Measurements from ENCODE around the gene KRTAP19-1. TPM values are rescaled to one million over a fixed set of nuclear protein-coding genes. Genes with fewer than 3 reads are reported as not detected.
A peak's percentile ranks its signal among the peaks of the same experiment; 100 is the strongest.

The KRTAP19-1 gene
- total RNA-seq, 1 donor from 2014 or later, result not detected

GRCh38 chr21:30447056-30447455, 33.1 kb downstream of the KRTAP19-1 start:
- no peak overlapping the region for H3K27ac ChIP-seq (replicated peaks)
- no peak overlapping the region for H3K4me3 ChIP-seq
- no peak for TF ChIP-seq CTCF (IDR thresholded peaks at IDR 0.05; ENCODE audit: borderline replicate concordance)
- H3K4me1 ChIP-seq, result no peaks in the 10 kb centered on the region
- no peaks in the 10 kb centered on the region for H3K27me3 ChIP-seq (ENCODE audit: low read depth)
- no peaks in the 10 kb centered on the region for H3K9me3 ChIP-seq (replicated peaks)
- intact Hi-C loops (cut with micrococcal nuclease), result no loop called here
- DNase-seq, result no peak
- H3K36me3 ChIP-seq, result no peaks in the 10 kb centered on the region

- Histone ChIP-seq H3K9me3 (replicated peaks) (no peaks in the 10 kb centered on the region), H3K27ac (replicated peaks) (no peak overlapping the region), H3K27me3 (ENCODE audit: low read depth) (peaks cover 5% of the 10 kb centered on the region), H3K4me3 (no peak overlapping the region), H3K4me1 (no peaks in the 10 kb centered on the region), H3K36me3 (no peaks in the 10 kb centered on the region)
- peak; percentile 56 for TF ChIP-seq CTCF (IDR thresholded peaks at IDR 0.05; ENCODE audit: borderline replicate concordance)
- no peak for DNase-seq
- intact Hi-C loops (cut with micrococcal nuclease), result loop anchor here (5.0 kb wide), 1 partner anchor 288 kb away; no protein-coding TSS in a partner anchor
These were observed 36.0 kb downstream of the KRTAP19-1 start for GRCh38 chr21:30444204-30444603.

DNA sequence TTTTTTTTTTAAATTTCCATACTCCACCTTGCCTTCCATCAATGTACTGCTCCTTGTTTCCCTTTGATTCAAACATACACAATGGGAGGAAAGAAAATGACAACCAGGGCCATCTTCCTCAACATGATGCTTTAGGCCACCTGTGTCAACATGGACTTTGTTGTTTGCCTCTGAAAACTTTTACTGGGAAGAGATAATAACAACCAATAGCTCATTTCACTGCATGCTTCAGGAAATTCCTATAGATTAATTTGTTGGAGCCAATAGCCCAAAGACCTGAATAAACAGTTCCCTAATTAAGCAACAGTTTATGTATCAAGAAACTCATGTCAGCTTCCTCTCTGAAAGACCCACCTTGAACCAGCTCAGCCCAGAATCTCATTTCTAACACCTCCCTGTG, 36.9 kb downstream of the KRTAP19-1 start:
- Histone ChIP-seq H3K4me3 (no peak overlapping the region), H3K4me1 (no peaks in the 10 kb centered on the region), H3K36me3 (no peaks in the 10 kb centered on the region), H3K9me3 (replicated peaks) (no peaks in the 10 kb centered on the region), H3K27ac (replicated peaks) (no peak overlapping the region), H3K27me3 (ENCODE audit: low read depth) (peaks cover 5% of the 10 kb centered on the region)
- no peak for TF ChIP-seq CTCF (IDR thresholded peaks at IDR 0.05; ENCODE audit: borderline replicate concordance)
- no peak for DNase-seq
- intact Hi-C loops (cut with micrococcal nuclease), result loop anchor here (5.0 kb wide), 1 partner anchor 289 kb away; no protein-coding TSS in a partner anchor

DNA sequence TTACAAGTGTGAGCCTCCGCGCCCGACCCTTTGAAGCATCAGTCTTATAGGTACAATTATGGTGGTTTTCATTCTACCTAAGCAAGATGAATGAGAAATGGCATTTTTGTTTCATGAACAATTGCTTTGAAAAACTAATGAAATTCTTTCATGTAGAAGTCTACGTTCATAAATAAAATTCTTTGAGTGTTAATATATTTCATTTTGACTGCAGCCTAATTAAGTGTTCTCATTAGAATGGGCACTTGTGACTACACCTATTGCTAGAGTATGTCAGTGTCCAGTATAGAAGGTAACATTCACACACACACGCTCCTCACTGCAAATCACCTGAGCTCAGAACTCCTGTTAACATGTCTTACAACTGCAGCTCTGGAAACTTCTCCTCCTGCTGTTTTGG, 40.2 kb downstream of the KRTAP19-1 start, which contains the start of gene KRTAP15-1:
Gene KRTAP15-1, plus strand, starts transcription at position 301 of the 400 bp plus-strand sequence. Its CDS starts 53 bp downstream, at position 354.
- TF ChIP-seq CTCF (IDR thresholded peaks at IDR 0.05; ENCODE audit: borderline replicate concordance), result no peak
- intact Hi-C loops (cut with micrococcal nuclease), result loop anchor here (5.0 kb wide), 1 partner anchor 292 kb away; no protein-coding TSS in a partner anchor

DNA sequence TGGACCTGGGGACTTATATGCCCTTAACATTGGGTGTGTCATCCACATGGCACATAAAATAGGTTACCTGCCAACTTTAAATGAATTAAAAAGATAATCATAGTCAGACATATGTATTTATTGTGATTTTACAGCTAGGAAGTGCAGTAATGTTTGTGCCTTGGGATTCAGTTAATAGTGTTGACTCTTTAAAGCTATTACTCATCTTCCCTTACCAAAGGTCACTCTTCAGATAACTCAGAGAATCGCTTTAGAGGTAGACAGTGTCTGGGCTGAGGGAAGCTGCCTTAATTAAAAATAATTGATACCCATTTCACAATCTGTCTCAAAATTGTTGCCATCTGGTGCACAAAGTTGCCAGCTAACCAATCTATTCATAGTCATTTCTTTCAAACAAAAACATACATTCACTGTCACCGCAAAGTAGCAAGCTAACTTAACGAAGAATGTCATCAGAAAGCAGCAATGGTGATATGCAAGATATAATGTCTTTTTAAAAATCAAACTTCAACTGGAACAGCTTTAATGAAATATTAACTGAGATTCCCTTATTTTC, 43.1 kb downstream of the KRTAP19-1 start:
- H3K9me3 ChIP-seq (replicated peaks), result no peaks in the 10 kb centered on the region
- H3K27me3 ChIP-seq (ENCODE audit: low read depth), result peaks cover 5% of the 10 kb centered on the region
- intact Hi-C loops (cut with micrococcal nuclease), result no loop called here
- no peak overlapping the region for H3K4me3 ChIP-seq
- H3K36me3 ChIP-seq, result no peaks in the 10 kb centered on the region
- H3K4me1 ChIP-seq, result no peaks in the 10 kb centered on the region
- TF ChIP-seq CTCF (IDR thresholded peaks at IDR 0.05; ENCODE audit: borderline replicate concordance), result no peak
- H3K27ac ChIP-seq (replicated peaks), result no peak overlapping the region
- DNase-seq, result no peak

More for the DNA sequence above, 40.2 kb downstream of the KRTAP19-1 start, which contains the start of gene KRTAP15-1:
- no peaks in the 10 kb centered on the region for H3K9me3 ChIP-seq (replicated peaks)
- peaks cover 5% of the 10 kb centered on the region for H3K27me3 ChIP-seq (ENCODE audit: low read depth)
- H3K4me3 ChIP-seq, result no peak within 1 kb of the TSS
- H3K27ac ChIP-seq (replicated peaks), result no peak within 1 kb of the TSS
- no peaks in the 10 kb centered on the region for H3K4me1 ChIP-seq
- H3K36me3 ChIP-seq, result no peaks in the 10 kb centered on the region
- no peak for DNase-seq

Measured in left ventricle myocardium inferior (tissue), 1 donor.